HG03575 (cell line): ENCODE data around the gene MLH1.
"Not testable (repeated sequence)": the region's sequence is repeated elsewhere in the genome, so short reads cannot be mapped to it uniquely, and the experiment has no call there.

Experiments
- ATAC-seq: cut with Tn5 transposase; IDR thresholded peaks from one replicate; pipeline ENCODE4 v1.9.1; 2021; ENCODE audit not compliant: unreplicated experiment, insufficient number of reproducible peaks, low FRiP score; ENCODE audit errors: extremely low read depth

The MLH1 gene

DNA sequence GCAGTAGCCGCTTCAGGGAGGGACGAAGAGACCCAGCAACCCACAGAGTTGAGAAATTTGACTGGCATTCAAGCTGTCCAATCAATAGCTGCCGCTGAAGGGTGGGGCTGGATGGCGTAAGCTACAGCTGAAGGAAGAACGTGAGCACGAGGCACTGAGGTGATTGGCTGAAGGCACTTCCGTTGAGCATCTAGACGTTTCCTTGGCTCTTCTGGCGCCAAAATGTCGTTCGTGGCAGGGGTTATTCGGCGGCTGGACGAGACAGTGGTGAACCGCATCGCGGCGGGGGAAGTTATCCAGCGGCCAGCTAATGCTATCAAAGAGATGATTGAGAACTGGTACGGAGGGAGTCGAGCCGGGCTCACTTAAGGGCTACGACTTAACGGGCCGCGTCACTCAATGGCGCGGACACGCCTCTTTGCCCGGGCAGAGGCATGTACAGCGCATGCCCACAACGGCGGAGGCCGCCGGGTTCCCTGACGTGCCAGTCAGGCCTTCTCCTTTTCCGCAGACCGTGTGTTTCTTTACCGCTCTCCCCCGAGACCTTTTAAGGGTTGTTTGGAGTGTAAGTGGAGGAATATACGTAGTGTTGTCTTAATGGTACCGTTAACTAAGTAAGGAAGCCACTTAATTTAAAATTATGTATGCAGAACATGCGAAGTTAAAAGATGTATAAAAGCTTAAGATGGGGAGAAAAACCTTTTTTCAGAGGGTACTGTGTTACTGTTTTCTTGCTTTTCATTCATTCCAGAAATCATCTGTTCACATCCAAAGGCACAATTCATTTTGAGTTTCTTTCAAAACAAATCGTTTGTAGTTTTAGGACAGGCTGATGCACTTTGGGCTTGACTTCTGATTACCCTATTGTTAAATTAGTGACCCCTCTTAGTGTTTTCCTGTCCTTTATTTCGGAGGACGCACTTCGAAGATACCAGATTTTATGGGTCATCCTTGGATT is at the start of gene MLH1:
MLH1 (plus strand) TSS at position 193 of the 958 bp plus-strand sequence; CDS start at position 223, 30 bp downstream.
- peak; percentile 95 for ATAC-seq

DNA sequence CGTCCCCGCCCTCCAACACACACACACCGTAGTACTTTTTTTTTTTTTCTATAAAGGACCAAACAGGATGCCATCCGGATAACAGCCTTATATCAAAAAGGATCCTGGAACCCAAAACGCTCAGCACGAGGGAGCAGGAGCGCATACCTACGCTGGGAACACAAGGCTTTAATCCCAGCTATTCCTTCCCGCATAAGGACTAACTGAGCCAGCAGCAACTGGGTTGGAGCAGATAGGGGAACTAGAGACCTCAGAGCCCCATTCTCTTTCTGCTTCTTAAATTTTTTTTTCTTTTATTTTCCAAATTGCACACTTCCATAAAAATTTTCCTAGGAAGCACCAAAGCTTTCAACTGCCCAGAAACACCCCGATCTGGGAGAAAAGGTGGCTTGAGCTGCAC is 49.7 kb upstream of the MLH1 start:
- no peak for ATAC-seq

- no peak for ATAC-seq
Observed at GRCh38 chr3:36944012-36944640, 49.2 kb upstream of the MLH1 start.

GRCh38 chr3:36944641-36945270 is 48.6 kb upstream of the MLH1 start, which contains the start of gene TRANK1:
TRANK1 (minus strand) TSS chr3:36945054; CDS start chr3:36944809, 245 bp downstream.
- ATAC-seq: no peak

DNA sequence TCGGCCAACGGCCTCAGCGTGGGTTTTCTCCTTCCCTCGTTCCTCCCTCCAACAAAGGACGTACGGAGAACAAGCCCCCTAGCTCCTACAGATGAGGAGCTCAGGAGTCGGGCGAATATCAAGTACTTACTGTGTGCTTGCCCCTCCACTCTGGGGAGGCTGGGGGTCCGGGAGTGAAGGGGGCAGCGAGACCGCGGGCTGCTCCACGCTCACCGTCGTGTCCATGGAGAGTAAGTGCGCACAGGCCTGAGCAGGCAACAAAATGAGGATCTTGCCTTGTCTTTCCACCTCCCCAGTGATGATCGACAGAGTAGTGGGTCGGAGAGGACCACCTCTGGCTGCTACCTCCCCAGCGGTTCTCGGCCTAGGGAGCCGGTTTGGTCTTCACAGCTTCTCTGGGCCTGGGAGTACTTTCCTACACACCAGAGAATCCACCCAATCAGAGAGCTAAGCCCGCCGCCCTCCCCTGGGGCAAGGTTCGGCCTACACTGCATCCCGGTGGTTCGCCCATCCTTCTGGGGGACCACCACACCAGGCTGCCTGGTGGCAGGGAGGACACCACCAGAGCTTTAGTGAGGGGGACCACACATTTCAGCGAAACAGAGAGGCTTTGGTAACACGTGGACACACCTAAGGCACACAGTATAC is 47.9 kb upstream of the MLH1 start:
- no peak for ATAC-seq

- not testable (repeated sequence) for ATAC-seq
Observed at GRCh38 chr3:36947814-36948213, 45.5 kb upstream of the MLH1 start.

DNA sequence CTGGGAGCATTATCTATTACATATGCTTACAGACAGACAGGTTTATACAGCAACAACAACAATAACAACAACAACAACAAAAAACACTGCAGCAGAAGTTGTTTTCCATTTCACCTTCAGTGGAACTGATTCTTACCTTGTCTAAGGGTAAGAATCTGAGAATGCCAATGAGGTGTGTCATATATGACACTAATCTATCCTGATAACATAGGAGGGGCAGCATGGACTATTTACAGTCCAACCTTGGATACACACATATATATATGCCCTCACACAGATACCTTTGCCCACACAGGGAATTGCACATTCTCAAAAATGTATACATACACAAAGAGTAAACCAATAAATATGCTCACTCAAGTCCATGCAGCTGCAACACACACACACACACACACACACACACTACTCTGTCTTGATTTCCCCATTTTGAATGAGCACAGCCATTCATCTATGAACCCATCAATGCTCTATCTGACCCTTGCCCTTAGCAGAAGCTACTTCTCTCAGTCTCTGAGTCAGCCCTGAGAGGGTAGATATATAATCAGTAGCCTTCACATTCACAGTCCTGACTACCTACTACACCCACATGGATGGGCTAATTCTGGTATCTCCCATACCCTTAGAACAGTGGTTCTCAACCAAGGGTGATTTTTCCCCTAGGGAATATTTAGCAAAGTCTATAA is 38.7 kb upstream of the MLH1 start:
- ATAC-seq: no peak

- ATAC-seq: no peak
Observed at GRCh38 chr3:36956155-36956554, 37.2 kb upstream of the MLH1 start.

DNA sequence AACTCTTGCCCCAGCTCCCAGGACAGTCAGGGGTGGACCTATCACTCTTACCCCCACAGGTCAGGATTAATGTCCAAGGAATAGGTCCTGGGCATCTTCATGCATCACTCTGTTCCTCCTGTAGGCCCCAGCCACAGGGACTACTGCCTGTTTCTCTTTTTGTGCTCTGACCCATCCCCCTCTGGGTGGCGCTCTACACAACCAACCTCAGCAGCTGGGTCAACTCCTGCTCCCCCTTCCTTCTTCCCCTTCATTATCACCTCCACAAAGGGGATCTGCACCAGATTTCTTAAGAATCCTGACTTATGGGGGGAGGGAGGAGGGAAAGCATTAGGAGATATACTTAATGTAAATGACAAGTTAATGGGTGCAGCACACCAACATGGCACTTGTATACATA is 36.3 kb upstream of the MLH1 start:
- ATAC-seq: no peak

DNA sequence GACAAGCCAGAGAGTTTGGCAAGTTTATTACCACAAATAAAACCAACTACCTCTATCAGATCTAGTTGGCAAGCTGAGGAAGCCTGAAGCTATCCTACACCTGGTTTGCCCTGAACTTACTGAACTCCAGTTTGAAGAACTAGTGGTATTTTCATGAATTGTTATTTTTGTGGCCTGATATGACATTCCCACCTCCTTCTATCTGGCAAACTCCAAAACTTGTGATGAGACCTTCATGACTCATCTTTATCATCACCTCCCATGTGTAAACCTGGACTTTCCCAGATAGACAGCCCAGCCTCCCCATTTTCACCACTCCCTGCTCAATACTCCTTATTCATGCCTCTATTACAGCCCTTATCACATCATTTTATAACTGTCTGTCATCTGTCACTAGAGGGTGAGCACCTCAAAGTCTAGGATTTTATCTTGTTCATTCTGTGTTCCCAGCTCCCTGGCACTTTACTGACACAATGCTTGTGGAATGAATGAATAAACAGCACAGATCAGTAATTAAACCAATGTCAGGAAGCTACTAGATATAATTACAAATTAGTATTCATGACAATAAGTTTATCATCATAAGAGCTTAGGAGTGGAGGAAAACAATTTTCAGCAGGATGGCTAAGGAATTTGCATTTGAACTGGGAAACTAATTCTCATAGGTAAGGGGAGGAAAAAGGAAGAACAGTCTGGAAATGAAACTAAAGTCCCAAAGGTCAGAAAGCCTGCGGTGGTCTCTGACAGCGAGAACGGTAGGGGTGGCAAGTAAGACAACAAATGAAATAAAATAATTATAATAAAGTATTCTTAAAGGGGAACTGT is 35.2 kb upstream of the MLH1 start:
- ATAC-seq: no peak

- ATAC-seq: no peak
Observed at GRCh38 chr3:36959821-36960220, 33.5 kb upstream of the MLH1 start.

- ATAC-seq: no peak
Observed at GRCh38 chr3:36960502-36960901, 32.8 kb upstream of the MLH1 start.

DNA sequence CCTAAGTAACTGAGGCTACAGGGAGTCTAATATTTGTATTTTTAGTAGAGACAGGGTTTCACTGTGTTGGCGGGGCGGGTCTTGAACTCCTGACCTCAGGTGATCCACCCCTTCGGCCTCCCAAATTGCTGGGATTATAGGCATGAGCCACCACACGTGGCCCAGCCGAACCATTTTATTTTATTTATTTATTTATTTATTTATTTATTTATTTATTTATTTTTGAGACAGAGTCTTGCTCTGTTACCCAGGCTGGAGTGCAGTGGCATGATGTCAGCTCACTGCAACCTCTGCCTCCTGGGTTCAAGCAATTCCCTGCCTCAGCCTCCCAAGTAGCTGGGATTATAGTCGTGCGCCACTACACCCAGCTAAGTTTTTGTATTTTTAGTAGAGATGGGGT is 30.3 kb upstream of the MLH1 start:
- ATAC-seq: not testable (repeated sequence)

- no peak for ATAC-seq
Observed at GRCh38 chr3:36964331-36964730, 29.0 kb upstream of the MLH1 start.

DNA sequence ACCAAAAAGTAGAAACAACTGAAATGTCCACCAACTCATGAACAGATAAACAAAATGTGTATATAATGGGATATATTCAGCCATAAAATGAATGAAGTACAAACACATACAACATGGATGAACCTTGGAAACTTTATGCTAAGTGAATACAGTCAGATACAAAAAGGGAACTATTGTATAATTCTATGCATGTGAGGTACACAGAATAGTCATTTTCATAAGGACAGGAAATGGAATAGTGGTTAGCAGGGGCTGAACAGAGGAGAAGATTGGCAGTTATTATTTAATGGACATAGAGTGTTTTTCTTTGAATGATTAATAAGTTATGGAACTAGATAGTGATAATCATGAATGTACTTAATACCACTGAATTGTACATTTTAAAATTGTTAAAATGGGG is 28.5 kb upstream of the MLH1 start:
- peak; percentile 55 for ATAC-seq

DNA sequence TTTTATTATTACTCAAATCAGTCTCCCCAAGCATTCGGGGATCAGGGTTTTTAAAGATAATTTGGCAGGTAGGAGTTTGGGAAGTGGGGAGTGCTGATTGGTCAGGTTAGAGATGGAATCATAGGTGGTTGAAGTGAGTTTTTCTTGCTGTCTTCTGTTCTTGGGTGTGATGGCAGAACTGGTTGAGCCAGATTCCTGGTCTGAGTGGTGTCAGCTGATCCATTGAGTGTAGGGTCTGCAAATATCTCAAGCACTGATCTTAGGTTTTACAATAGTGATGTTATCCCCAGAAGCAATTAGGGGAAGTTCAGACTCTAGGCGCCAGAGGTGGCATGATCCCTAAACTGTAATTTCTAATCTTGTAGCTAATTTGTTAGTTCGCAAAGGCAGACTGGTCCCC is 27.9 kb upstream of the MLH1 start:
- ATAC-seq: no peak

DNA sequence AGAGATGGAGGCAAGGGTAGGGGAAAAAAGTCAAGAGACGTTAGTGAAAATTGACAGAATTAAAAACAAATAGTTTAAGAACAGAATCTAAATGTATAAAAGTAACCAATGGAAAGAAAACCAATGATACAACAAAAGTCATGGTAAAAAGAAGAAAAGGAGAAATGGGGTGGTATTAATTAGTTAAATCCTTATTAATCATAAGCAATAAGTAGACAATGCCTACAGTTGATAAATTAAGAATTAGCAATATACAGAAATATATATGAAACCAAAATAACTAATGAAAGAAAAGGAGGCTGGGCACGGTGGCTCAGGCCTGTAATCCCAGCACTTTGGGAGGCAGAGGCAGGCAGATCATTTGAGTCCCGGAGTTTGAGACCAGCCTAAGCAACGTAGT is 24.2 kb upstream of the MLH1 start:
- ATAC-seq: no peak
